ENCODE data around the gene CAP2. TPM values are rescaled to one million over a fixed set of nuclear protein-coding genes. Genes with fewer than 3 reads are reported as not detected.

CAP2 gene
- total and polyA plus RNA-seq, 9 of the 15 experiments (the other 6 are each of a cell fraction or from before 2014, with no cell fraction given): not detected

DNA sequence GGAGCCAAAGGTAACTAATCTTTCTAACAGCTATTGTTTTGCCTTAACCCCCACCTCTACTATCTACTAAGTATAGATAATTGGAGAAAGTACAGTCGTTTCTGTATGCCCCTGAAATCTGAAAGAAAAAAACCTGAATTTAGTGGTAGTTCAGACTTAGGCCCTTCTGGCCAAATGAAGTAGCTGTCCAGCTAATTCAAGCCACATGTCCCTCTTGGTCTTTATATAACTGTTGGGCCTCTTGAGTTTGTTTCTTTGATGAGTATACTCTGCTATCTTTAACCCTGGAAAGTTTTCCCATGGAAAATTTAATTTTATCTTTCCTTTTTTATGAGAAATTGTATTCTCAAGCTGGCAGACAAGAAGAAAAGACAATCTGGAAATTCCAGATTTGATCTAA, 133.7 kb downstream of the CAP2 start:
- POLR2A ChIA-PET: no interaction called here
- ATAC-seq (no peak), DNase-seq (ENCODE audit: extremely low read depth in 1 of 4, low spot score in 3 of 4) (no peak), FAIRE-seq (no peak)
- Histone ChIP-seq H4K20me1 (replicated peaks; ENCODE audit: control insufficient read depth, insufficient read depth, low read length) (no peaks in the 10 kb centered on the region), H2AFZ (ENCODE audit: low read depth, low read length) (no peak overlapping the region), H3K36me3 (ENCODE audit: control insufficient read depth, insufficient read depth, low read length) (no peaks in the 10 kb centered on the region), H3K27ac (ENCODE audit: extremely low read depth, low read depth, low read length) (no peak overlapping the region), H3K4me3 (no peak overlapping the region), H3K4me1 (replicated peaks in 1 of 2; ENCODE audit: control insufficient read depth in 2 of 2, insufficient read depth in 2 of 2, low read length in 2 of 2) (no peaks in the 10 kb centered on the region), H3K9me1 (ENCODE audit: control insufficient read depth, insufficient read depth, low read length) (no peaks in the 10 kb centered on the region), H3K9ac (ENCODE audit: insufficient read depth in 1 of 2, low read depth in 2 of 2, low read length in 2 of 2) (no peak overlapping the region), H3K9me3 (replicated peaks; ENCODE audit: control insufficient read depth, insufficient read depth, low read depth, low read length) (no peaks in the 10 kb centered on the region), H3K4me2 (ENCODE audit: insufficient read depth, low read length) (no peak overlapping the region), H3K79me2 (ENCODE audit: control insufficient read depth, insufficient read depth, low read length) (no peaks in the 10 kb centered on the region), H3K27me3 (ENCODE audit: control insufficient read depth in 2 of 2, insufficient read depth in 2 of 2, low read length in 2 of 2) (peaks cover 30 to 31% of the 10 kb centered on the region in 2 experiments; a peak in 3 of 5 replicates)
- 0% methylated on average over 1 of the region's 1 CpG for WGBS (ENCODE audit: insufficient coverage, low coverage, missing lambda C conversion rate)
- no TSS peak for BruUV-seq (replicated peaks)
- CTCF ChIA-PET (ENCODE audit: low intra/inter-chr PET ratio): no interaction called here
- intact Hi-C loops (cut with micrococcal nuclease) (no loop called here), in situ Hi-C loops (cut with MboI) (no loop called here)
- TF ChIP-seq ESRRA (IDR thresholded peaks at IDR 0.05; ENCODE audit: borderline replicate concordance, low read depth) (no peak), POLR2AphosphoS5 (IDR thresholded peaks at IDR 0.05; ENCODE audit: control insufficient read depth, insufficient read depth, low read depth, low read length) (no peak), GABPB1 (CRISPR knock-in tag; IDR thresholded peaks at IDR 0.05) (no peak), EP300 (IDR thresholded peaks at IDR 0.05; ENCODE audit: low read length) (no peak), NBN (IDR thresholded peaks at IDR 0.05; ENCODE audit: low read depth) (no peak), ZNF274 (IDR thresholded peaks at IDR 0.05; ENCODE audit: borderline replicate concordance, low read depth, low read length) (no peak), DIDO1 (tag; IDR thresholded peaks at IDR 0.05; ENCODE audit: low read depth) (no peak), NFE2 (IDR thresholded peaks at IDR 0.05; ENCODE audit: low read depth) (no peak), IRF2 (CRISPR knock-in tag; IDR thresholded peaks at IDR 0.05) (no peak), L3MBTL2 (IDR thresholded peaks at IDR 0.05) (no peak), FOXA1 (IDR thresholded peaks at IDR 0.05; ENCODE audit: borderline replicate concordance) (no peak)
- TF ChIP-seq, protein P1, sequence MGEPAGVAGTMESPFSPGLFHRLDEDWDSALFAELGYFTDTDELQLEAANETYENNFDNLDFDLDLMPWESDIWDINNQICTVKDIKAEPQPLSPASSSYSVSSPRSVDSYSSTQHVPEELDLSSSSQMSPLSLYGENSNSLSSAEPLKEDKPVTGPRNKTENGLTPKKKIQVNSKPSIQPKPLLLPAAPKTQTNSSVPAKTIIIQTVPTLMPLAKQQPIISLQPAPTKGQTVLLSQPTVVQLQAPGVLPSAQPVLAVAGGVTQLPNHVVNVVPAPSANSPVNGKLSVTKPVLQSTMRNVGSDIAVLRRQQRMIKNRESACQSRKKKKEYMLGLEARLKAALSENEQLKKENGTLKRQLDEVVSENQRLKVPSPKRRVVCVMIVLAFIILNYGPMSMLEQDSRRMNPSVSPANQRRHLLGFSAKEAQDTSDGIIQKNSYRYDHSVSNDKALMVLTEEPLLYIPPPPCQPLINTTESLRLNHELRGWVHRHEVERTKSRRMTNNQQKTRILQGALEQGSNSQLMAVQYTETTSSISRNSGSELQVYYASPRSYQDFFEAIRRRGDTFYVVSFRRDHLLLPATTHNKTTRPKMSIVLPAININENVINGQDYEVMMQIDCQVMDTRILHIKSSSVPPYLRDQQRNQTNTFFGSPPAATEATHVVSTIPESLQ (CRISPR knock-in tag; IDR thresholded peaks at IDR 0.05): no peak
- TF ChIP-seq, protein P2, sequence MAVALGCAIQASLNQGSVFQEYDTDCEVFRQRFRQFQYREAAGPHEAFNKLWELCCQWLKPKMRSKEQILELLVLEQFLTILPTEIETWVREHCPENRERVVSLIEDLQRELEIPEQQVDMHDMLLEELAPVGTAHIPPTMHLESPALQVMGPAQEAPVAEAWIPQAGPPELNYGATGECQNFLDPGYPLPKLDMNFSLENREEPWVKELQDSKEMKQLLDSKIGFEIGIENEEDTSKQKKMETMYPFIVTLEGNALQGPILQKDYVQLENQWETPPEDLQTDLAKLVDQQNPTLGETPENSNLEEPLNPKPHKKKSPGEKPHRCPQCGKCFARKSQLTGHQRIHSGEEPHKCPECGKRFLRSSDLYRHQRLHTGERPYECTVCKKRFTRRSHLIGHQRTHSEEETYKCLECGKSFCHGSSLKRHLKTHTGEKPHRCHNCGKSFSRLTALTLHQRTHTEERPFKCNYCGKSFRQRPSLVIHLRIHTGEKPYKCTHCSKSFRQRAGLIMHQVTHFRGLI (CRISPR knock-in tag; IDR thresholded peaks at IDR 0.05): no peak
